Kidney epithelial cell (primary cell): ENCODE data around the gene DBNL. TPM values are rescaled to one million over a fixed set of nuclear protein-coding genes. Genes with fewer than 3 reads are reported as not detected.

ENCODE experiments used
- DNase-seq: peaks from one replicate; pipeline ENCODE4 v3.0.0-alpha.2; 2010; ENCODE audit warnings: low read depth
- H3K27me3 ChIP-seq: 2 replicates; pipeline ENCODE4 v1.6.0; 2011; ENCODE audit warnings: low read length; ENCODE audit not compliant: control insufficient read depth, insufficient read depth
- H3K36me3 ChIP-seq: 2 replicates; pipeline ENCODE4 v1.5.1; 2011; ENCODE audit warnings: low read length; ENCODE audit not compliant: control insufficient read depth, insufficient read depth
- H3K4me3 ChIP-seq: 2 replicates; pipeline ENCODE4 v1.5.1; 2011; ENCODE audit warnings: low read depth, mild to moderate bottlenecking, control low read depth, low read length
- total RNA-seq: library from RNA; depleted of rRNA; stranded (reverse); fragments of >200 nt; gene quantifications from 2 replicates; pipeline ENCODE4 v1.2.3, GENCODE V29; 2015
- TF ChIP-seq, protein P1 (sequence below): IDR thresholded peaks from 2 replicates; pipeline ENCODE4 v1.5.1; 2011; ENCODE audit warnings: mild to moderate bottlenecking, moderate library complexity, low read length, control low read depth, inconsistent platforms; ENCODE audit not compliant: insufficient read depth, poor library complexity, severe bottlenecking

DBNL gene
- total RNA-seq, 1 donor from 2014 or later = 120 TPM

DNA sequence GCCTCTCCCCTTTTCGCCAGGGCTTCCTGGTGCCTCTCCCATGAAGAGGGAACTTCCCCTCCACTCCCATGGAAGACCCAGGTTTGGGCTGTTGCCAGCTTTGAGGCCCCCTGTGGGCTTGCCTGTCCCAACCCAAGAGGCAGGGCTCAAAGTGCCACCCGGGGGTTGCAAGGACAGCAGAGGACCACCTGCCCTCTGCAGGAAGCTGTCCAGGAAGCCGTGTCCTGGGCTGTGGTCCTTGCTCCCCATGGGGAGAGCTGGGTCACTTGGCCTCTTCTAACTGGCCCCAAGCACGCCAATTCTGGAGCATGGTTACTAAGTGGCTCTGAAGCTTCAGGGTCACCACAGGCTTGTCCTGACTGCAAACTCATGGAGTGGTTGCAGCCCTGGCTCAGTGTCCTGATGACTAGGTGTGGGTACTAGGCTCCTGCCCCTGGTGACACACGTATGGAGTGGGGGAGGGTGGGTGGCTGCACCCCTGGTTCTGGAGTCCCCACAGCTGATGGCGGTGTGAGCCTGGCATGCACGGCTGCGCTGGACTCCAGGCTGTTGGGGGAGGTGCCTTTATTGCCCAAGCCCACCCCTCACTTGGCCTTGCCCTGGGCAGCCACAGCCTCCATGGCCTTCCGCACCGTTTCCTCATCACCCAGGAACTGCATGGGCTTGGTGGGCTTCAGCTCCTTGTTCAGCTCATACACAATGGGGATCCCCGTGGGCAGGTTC lies 17.8 kb downstream of the DBNL start:
- no peak for DNase-seq
- H3K4me3 ChIP-seq = no peak overlapping the region
- H3K36me3 ChIP-seq = no peaks in the 10 kb centered on the region
- TF ChIP-seq, protein P1, sequence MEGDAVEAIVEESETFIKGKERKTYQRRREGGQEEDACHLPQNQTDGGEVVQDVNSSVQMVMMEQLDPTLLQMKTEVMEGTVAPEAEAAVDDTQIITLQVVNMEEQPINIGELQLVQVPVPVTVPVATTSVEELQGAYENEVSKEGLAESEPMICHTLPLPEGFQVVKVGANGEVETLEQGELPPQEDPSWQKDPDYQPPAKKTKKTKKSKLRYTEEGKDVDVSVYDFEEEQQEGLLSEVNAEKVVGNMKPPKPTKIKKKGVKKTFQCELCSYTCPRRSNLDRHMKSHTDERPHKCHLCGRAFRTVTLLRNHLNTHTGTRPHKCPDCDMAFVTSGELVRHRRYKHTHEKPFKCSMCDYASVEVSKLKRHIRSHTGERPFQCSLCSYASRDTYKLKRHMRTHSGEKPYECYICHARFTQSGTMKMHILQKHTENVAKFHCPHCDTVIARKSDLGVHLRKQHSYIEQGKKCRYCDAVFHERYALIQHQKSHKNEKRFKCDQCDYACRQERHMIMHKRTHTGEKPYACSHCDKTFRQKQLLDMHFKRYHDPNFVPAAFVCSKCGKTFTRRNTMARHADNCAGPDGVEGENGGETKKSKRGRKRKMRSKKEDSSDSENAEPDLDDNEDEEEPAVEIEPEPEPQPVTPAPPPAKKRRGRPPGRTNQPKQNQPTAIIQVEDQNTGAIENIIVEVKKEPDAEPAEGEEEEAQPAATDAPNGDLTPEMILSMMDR = no peak
- peaks cover 30% of the 10 kb centered on the region for H3K27me3 ChIP-seq

- no peak for DNase-seq
- Histone ChIP-seq H3K36me3 (no peaks in the 10 kb centered on the region), H3K4me3 (no peak overlapping the region), H3K27me3 (peaks cover 31% of the 10 kb centered on the region)
- TF ChIP-seq, protein P1 = no peak
Observed at GRCh38 chr7:44062903-44063295, 18.4 kb downstream of the DBNL start.

DNA sequence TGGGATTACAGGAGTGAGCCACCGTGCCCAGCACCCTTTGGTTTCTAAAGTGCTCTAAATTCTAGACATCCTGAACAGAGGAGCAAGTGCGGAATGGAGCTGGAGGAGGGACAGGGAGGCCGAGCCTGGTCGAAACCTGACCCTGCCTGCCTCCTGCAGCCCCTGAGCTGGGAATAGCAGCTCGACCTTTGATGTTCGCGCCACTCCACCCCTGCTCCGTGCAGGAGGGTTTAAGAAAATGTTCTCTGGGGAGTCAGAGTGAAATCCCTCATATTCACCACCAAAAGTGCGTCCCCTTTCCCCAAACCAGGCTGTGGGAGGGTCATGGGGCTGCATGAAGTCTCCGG lies 19.0 kb downstream of the DBNL start:
- Histone ChIP-seq H3K27me3 (peaks cover 35% of the 10 kb centered on the region), H3K36me3 (no peaks in the 10 kb centered on the region), H3K4me3 (no peak overlapping the region)
- TF ChIP-seq, protein P1 = no peak
- DNase-seq = no peak

DNA sequence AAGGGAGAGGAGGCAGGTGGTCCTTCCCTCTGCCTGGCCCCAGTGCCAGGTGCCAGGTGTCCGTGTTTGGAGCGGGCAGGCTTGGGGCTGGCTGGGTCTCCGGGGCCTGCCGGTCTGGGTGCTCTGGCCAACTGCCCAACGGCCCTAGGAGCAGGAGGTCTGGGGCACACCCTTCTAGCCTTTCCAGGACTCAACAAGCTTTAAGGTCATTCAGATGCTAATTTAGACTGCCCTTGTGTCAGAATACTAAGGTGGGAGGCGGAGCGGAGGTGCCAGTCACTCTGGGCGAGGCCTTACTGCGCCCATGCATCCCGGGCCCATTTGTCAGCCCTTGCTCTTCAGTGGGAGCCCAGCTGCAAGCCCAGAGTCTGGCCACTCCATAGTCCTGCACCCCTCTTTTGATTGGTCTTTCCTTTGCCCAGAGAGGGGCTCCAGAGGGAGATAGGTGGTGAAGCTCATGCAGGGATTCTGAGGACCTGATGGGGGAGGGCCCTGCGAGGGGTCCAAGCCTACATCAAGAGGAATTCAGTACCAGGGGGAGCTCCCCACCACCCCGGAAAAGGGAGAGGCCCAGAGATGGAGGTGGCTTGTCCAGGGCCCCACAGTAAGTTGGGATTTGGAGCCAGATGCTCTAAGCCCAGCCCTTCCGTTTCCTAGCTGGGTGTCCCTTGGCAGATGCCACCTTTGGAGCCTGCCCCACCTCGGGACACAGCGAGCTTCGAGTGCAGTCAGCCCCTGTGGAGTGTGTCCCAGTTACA lies 19.6 kb downstream of the DBNL start:
- no peak overlapping the region for H3K4me3 ChIP-seq
- TF ChIP-seq, protein P1 = no peak
- no peak for DNase-seq
- H3K27me3 ChIP-seq = peaks cover 35% of the 10 kb centered on the region
- H3K36me3 ChIP-seq = no peaks in the 10 kb centered on the region

GRCh38 chr7:44064791-44065430 lies 20.4 kb downstream of the DBNL start:
- no peak overlapping the region for H3K4me3 ChIP-seq
- peaks cover 35% of the 10 kb centered on the region for H3K27me3 ChIP-seq
- no peaks in the 10 kb centered on the region for H3K36me3 ChIP-seq
- no peak for DNase-seq
- TF ChIP-seq, protein P1 = no peak
